Left hindlimb (tissue), 1 donor: ENCODE results near the gene SELENOS.

Source experiments
- DNase-seq: peaks from one replicate; pipeline ENCODE4 v3.0.0-alpha.2; 2018

SELENOS gene

DNA sequence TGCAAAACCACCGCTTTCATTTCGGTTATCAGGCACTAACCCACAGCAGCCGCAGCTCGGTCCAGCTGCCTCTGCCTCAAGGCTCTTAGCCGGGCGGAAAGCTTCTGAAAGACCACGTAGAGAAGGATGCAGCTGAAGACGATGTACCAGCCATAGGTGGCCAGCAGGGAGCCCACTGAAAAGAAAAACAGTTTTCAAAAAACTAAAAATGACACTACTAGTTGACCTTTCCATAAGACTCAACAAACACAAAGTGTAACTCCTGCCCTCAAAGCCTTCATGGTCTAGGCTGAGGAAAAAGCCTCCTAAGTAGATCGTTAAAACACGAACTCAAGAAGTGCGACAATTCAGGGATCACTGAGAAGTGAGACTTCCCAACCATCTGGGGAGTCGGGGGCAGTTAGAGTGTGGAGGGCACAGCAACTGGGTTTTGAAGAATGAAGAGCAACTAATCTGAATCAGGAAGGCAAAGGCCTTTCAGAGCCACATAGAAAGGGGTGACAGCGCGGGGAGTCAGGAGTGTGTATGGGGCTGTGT, 716 bp downstream of the SELENOS start:
- DNase-seq, result no peak

GRCh38 chr15:101275018-101275417, 2.3 kb downstream of the SELENOS start:
- DNase-seq, result no peak

DNA sequence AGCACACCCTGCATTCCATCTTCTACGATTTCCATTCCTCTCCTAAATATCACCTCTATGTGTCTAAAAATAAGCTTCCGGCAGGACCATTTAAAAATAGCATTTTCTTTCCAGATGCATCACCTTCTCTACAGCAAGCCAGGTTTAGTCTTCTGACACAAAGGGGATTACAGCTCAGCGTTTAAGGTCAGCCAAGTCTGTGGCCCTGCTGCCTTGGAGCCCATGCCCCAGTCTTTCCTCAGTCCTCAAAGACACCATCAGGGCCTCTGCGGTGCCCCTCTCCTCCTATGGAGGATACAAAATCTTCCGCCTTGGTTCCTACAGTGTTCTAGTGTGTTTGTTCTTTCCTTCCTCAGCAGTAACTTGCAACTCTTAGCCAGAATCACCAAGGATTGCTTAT, 3.8 kb downstream of the SELENOS start:
- DNase-seq, result no peak

DNA sequence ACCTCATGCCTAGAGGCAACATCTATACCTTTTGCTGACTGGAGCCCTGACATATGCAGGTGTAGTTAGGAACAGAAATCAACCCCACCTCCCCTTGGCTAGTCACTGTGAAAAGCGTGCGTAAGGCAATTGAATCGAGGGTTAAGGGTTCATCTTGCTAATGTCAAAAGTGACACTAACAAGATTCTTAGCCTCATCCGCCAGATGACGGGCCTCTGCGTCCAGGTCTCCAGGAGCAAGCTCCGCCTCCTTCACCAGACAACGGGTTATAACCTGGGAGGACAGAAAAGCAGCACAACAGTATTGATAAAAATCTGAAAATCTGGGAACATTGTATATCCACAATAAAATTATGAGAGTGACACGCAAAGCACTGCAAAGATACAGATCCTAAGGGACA, 4.7 kb downstream of the SELENOS start:
- no peak for DNase-seq

DNA sequence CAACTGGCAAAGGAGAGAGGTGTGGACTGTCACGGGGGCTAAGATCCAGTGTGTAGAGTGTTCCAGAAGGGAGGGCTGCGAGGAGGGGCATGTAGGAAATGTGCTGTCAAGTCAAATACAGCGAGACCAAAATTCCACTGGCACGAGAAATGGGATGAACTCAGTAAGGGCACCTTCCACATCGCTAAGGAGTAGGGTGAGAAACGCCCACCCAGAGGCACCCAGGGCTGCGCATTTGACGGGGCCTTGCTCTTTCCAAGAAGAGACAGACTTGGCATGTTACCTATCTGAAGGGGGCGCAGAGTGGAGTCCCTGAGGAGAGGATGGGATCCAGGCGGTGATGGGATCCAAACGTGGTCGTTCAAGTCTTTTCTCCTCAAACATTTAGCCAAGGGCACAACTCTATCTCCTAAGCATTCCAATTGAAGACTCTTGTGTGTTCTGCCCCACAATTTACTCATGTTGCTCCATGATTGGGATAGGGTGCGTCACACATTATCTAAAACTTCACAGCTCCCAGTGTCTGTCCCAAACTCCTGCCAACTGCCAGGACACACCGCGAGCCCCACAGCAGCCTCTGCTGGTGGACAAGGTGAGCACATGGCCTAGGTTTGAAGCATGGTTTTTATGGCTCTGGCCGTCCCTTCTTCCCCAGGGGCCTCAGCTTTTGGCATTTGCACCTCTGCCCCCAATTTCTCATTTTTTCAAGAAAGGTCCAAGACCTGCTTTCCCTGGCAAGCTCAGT, 7.6 kb downstream of the SELENOS start:
- no peak for DNase-seq

DNA sequence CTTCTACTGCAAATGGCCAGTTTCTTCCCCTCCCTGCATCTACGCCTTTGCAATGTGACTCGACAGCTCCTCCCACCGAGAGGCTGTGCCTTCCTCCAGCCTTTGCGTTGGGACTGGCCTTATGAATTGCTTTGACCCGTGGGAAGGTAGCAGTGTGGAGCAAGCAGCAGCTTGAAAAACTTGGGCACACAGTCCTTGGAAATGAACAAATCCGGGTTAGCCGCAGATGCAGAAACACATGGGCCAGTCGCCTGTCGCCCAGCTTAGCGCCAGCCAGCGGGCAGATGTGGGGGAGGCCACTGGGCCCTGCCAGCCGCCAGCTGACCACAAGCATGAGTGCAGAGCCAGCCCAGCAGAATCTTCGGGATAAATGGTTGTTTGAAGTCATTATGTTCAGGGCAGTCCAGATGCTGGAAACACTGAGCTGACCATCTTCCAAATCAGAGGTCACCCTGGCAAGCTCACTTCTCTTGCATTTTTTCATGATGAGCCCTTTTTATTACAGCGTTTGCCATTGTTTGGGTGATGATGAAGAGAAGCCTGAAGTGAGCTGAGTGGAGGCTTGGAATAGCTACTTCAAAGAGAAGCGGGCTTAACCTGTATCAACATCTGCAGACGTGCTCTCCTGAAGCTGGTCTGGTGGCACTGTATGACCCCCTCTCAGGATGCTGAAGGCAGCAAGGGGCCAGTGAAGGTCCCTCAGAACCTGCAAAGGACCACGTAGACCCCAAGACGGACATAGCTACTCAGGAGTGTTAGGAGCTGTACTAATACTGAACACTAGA, 9.8 kb downstream of the SELENOS start:
- DNase-seq, result peak; percentile 68

DNA sequence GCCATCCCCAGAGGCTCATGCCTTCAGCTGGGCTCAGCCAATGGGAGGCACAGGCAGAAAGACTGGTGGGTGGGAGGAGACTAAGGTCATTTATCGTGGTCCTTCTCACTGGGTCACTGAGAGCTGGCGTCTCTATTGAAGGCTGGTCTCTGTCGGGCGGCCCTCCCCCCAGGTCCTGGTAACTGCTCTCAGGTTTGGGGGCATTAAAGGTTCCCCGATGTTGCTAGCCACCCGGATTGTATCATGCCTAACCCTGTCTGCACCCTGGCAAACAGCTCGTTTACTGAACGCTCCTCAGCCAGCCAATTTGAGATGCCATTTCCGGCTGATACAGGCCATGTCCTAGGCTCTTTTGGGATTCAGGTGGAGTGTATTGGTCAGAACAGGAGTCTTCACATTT, 10.5 kb downstream of the SELENOS start:
- DNase-seq, result no peak

GRCh38 chr15:101266034-101266433, 11.3 kb downstream of the SELENOS start:
- DNase-seq, result peak; percentile 60

- DNase-seq, result no peak
Observed at GRCh38 chr15:101264911-101265641, 12.2 kb downstream of the SELENOS start.

DNA sequence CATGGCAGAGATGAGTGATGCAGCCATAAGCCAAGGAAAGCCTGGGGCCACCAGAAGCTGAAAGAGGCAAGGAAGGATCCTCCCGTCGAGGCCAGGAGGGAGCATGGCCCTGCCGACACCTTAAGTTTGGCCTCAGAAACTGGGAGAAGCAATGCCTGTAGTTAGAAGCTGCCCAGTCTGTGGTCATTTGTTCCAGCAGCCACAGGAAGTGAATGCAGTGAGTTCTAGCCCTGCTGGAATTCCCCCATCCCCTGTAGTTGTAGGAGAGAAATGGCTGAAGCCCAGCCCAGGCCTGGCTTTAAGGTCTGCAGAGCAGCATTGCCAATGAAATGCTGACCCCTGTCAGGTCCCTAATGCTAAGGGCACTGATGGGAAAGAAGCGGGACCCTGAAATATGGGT, 13.3 kb downstream of the SELENOS start:
- no peak for DNase-seq

DNA sequence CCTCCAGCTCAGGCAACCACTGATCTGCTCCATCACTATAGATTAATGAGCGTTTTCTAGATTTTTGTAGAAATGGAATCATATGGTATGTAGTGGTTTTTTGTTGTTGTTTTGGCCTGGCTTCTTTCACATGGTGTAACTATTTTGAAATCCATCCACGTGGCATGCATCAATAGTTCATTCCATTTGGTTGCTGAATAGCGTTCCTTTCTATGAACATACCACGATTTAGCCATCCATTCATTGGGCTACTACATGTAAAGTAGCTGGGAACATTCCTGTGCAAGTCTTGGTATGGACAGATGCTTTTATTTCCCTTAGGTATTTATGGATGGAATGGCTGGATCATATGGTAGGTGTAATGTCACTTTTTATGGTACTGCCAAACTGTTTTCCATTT, 14.7 kb downstream of the SELENOS start:
- DNase-seq, result no peak

DNA sequence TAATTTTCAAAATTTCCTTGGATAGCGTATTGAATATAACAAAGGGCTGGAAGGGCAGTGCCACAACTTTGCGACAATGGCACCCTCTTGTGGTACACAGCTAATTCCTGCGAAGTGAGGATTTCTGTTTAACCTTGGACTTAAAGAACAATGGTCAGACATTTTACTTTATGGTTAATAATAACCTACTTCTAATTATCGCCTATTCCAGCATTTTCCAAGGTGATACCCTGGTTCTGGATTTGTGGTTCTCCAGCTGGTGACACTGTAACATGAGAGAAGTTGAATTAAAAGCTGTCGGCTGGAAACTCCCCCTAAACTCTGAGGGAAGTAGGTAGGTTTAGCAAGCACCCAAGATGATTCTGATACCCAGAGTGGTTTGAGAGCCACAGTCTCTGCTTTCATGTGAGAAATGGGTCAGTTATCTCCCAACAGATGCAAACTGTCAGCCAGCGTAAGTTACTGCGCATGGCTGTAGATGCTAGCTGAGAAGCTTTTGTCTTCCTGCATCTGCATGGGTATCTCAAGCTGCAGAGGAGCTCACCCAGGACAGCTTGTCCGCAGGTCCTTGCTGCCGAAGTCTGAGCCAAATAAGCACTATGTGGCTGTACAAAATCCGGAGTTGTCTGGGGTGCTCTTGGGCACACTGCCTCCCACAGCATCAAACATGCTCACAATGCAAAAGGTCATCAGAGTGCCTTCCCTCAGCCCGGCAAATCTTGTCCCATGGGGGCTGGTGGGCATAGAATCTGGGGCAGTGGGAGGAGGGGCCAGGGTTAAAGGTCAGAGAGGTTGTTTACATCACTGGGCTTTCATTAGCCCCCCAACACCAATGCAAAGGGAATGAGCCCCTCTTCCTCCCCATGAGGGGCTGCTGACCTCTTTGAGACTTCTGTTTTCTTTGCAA, 18.8 kb downstream of the SELENOS start:
- DNase-seq, result peak; percentile 66

- DNase-seq, result no peak
Observed at GRCh38 chr15:101256757-101257156, 20.5 kb downstream of the SELENOS start.

GRCh38 chr15:101255615-101256241, 21.6 kb downstream of the SELENOS start:
- peak; percentile 71 for DNase-seq

DNA sequence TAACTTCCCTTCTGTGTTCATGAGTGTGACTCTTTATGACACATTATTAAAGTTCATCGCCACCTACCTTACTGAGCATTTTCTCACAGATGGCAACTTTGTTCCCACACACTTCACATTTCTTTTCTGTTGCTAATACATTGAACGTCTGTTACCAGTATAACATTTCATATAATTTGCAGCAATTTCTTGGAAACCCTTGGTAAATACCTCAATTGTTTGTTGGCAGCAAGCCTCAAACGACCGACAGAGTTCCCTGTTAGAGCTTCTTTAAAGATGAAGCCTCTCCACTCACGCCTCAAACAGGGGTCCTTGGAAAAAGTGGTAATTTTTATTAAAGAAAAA, 22.3 kb downstream of the SELENOS start:
- no peak for DNase-seq

GRCh38 chr15:101254157-101255050, 22.9 kb downstream of the SELENOS start:
- no peak for DNase-seq

DNA sequence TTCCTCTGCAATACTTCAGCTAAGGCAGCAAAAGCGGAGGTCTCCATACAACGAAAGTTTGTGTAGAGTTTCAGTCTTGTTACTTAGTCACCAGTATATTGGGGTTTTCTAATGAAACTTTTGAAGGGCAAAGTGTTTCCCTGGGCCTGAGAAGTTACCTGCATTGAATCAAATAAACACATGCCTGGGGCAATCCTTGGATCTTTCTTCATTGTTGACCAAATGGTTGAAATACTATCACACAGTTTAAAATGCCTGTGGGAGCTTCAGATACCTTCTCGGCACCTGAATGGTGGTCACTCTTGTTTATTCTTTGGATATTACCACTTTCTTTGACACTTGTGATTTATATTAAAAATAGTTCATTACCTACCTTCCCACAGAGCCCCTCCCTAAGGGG, 24.4 kb downstream of the SELENOS start:
- DNase-seq, result no peak

GRCh38 chr15:101251830-101252820, 25.2 kb downstream of the SELENOS start, which contains the start of gene CHSY1:
Gene CHSY1, minus strand, starts transcription at chr15:101252048. Its CDS starts 592 bp downstream, at chr15:101251456.
- peak; percentile 95 for DNase-seq
